Muscle of leg (tissue), 11 donors: ENCODE results near the gene RBM3. TPM values are rescaled to one million over a fixed set of nuclear protein-coding genes. Genes with fewer than 3 reads are reported as not detected.

Source experiments
- DNase-seq: peaks from one replicate; pipeline ENCODE4 v3.0.0; 2013
- H3K27ac ChIP-seq: one replicate; pipeline ENCODE4 v1.5.1; 2013; ENCODE audit warnings: mild to moderate bottlenecking, low read length, control low read depth
- H3K27me3 ChIP-seq: one replicate; pipeline ENCODE4 v1.6.1; 2013; ENCODE audit warnings: low read length; ENCODE audit not compliant: control insufficient read depth, insufficient read depth
- H3K36me3 ChIP-seq: one replicate; pipeline ENCODE4 v1.6.1; 2013; ENCODE audit warnings: low read length; ENCODE audit not compliant: control insufficient read depth, insufficient read depth
- H3K4me1 ChIP-seq: one replicate; pipeline ENCODE4 v1.6.1; 2013; ENCODE audit warnings: low read length; ENCODE audit not compliant: control insufficient read depth, insufficient read depth
- H3K4me3 ChIP-seq: one replicate; pipeline ENCODE4 v1.5.1; 2013; ENCODE audit warnings: low read length, control low read depth
- H3K9me3 ChIP-seq: replicated peaks from 2 replicates; pipeline ENCODE4 v1.6.1; 2013; ENCODE audit warnings: low read depth, low read length; ENCODE audit not compliant: control insufficient read depth
- WGBS: methylation state at CpG from one replicate; pipeline ENCODE4 v1.1.5; 2013; ENCODE audit warnings: missing lambda C conversion rate; ENCODE audit not compliant: insufficient coverage; 5-methylcytosine and 5-hydroxymethylcytosine counted together
- polyA plus RNA-seq, 8 donors: library from polyadenylated mRNA; unstranded; fragments of 120-200 nt; gene quantifications; one replicate each; pipeline versions ENCODE4 v1.2.1 to v1.2.3, GENCODE V29; 2013; ENCODE audit warnings: inconsistent platforms in 1 of 8, low replicate concordance in 1 of 8; ENCODE audit not compliant: insufficient read length in 8 of 8, insufficient read depth in 1 of 8
- total RNA-seq: library from RNA; stranded (reverse); fragments of 120-200 nt; gene quantifications from one replicate; pipeline ENCODE4 v1.2.4, GENCODE V29; 2013

RBM3 gene
- total and polyA plus RNA-seq, 9 donors = 232 to 414 (median 365) TPM

DNA sequence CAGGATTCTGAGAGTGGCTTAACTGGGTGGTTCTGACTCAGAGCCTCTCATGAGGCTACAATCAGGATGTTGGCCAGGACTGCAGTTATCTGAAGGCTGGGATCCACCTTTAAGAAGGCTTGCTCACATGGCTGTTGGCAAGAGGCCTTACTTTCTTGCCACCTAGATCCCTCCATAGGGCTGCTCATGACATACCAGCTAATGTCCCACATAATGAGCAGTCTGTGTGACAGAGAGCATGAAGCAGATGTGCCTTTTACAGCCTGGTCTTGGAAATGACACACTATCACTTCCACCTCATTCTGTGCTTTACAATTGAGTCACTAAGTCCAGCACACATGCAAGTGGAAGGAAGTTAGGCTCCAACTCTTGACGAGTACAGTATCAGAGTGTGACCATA is 4.3 kb upstream of the RBM3 start:
- H3K9me3 ChIP-seq = no peaks in the 10 kb centered on the region
- no peaks in the 10 kb centered on the region for H3K4me1 ChIP-seq
- no peak overlapping the region for H3K27ac ChIP-seq
- WGBS = no CpG with 5 or more reads among the region's 1 CpG
- H3K4me3 ChIP-seq = no peak overlapping the region
- no peaks in the 10 kb centered on the region for H3K27me3 ChIP-seq
- no peak for DNase-seq
- H3K36me3 ChIP-seq = no peaks in the 10 kb centered on the region

DNA sequence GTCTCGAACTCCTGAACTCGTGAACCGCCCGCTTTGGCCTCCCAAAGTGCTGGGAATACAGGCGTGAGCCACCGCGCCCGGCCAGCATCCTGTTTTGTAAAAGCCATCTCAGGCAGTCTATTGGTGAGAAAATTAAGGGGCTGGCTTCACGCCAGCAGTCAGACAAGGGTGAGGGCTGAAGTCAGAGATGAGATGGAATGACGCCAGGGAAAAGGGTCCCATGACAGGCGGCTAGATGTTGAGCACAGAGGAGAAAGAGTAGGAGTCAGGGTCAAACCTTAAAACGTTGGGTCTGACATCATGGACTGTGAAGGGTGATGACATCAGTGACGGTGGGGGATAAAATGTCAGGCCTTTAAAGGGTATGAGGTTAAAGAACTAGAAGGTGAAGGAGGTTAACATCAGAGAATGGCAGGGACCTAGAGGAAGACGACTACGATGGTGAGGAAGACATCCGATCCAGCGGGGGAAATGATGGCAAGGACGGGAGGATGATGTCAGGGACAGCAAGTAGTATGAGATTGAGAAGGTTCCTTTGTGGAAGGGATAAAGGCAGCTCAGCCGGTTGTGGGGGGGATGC is 504 bp upstream of the RBM3 start:
- Histone ChIP-seq H3K27me3 (no peaks in the 10 kb centered on the region), H3K27ac (peak overlapping the region; percentile 97), H3K4me3 (peak overlapping the region; percentile 75), H3K36me3 (peaks cover 22% of the 10 kb centered on the region), H3K9me3 (no peaks in the 10 kb centered on the region), H3K4me1 (peaks cover 12% of the 10 kb centered on the region)
- peak; percentile 68 for DNase-seq
- WGBS = 58% methylated on average over 18 of the region's 19 CpGs

- H3K4me3 ChIP-seq = peak overlapping the region; percentile 75
Measured at GRCh38 chrX:48575642-48576041, 1.4 kb downstream of the RBM3 start.

DNA sequence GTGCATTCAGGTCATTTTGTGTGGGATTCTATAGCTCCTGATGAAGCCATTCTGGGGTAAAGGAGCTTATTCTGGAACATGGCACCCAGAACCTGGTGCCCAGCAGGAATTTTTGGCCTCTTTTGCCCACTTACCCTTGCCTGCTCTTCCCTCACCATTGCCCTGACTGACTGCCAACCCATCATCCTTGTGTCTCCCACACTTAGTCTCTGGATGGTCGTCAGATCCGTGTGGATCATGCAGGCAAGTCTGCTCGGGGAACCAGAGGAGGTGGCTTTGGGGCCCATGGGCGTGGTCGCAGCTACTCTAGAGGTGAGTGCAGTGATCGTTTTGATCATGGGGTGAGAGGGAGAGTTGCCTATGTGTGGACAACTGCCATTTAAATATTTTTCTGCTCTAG is 1.8 kb downstream of the RBM3 start:
- peak overlapping the region; percentile 97 for H3K27ac ChIP-seq

More at GRCh38 chrX:48575642-48576041, 1.4 kb downstream of the RBM3 start:
- Histone ChIP-seq H3K4me1 (peaks cover 12% of the 10 kb centered on the region), H3K27ac (peak overlapping the region; percentile 97), H3K27me3 (no peaks in the 10 kb centered on the region), H3K9me3 (no peaks in the 10 kb centered on the region), H3K36me3 (peaks cover 27% of the 10 kb centered on the region)
- 84% methylated on average over 13 of the region's 13 CpGs for WGBS
- no peak for DNase-seq

GRCh38 chrX:48578661-48579128 is 4.4 kb downstream of the RBM3 start:
- no peaks in the 10 kb centered on the region for H3K9me3 ChIP-seq
- H3K4me3 ChIP-seq = no peak overlapping the region
- no peaks in the 10 kb centered on the region for H3K27me3 ChIP-seq
- no peak overlapping the region for H3K27ac ChIP-seq
- WGBS = 29% methylated on average over 1 of the region's 2 CpGs
- H3K4me1 ChIP-seq = peaks cover 12% of the 10 kb centered on the region
- peaks cover 27% of the 10 kb centered on the region for H3K36me3 ChIP-seq
- no peak for DNase-seq

More for the DNA sequence above, 1.8 kb downstream of the RBM3 start:
- no peaks in the 10 kb centered on the region for H3K27me3 ChIP-seq
- H3K36me3 ChIP-seq = peaks cover 27% of the 10 kb centered on the region
- H3K4me3 ChIP-seq = no peak overlapping the region
- WGBS = 79% methylated on average over 5 of the region's 6 CpGs
- H3K9me3 ChIP-seq = no peaks in the 10 kb centered on the region
- DNase-seq = no peak
- peaks cover 12% of the 10 kb centered on the region for H3K4me1 ChIP-seq

DNA sequence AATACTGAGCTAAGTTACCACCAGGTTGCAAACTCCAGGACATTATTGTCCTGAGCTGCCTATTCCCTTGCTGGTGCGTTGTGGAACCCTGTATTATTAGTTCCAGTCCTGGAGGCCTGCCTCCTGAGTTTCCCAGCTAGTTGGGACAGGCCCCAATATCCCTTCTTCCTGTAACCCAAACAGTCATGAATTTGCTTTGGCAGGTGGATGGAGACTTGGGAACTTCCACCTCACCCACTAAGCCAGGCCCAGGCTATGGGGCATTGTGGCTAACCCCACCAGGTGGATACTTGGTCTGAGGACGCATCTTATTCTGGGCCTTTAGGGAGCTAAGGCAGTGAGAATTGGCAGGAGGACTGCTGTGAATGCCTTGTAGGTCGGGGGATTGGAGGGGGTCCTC is 5.0 kb downstream of the RBM3 start:
- Histone ChIP-seq H3K27me3 (no peaks in the 10 kb centered on the region), H3K36me3 (peaks cover 27% of the 10 kb centered on the region), H3K27ac (no peak overlapping the region), H3K9me3 (no peaks in the 10 kb centered on the region), H3K4me3 (no peak overlapping the region), H3K4me1 (peaks cover 12% of the 10 kb centered on the region)
- no peak for DNase-seq
- WGBS = 50% methylated on average over 1 of the region's 3 CpGs

DNA sequence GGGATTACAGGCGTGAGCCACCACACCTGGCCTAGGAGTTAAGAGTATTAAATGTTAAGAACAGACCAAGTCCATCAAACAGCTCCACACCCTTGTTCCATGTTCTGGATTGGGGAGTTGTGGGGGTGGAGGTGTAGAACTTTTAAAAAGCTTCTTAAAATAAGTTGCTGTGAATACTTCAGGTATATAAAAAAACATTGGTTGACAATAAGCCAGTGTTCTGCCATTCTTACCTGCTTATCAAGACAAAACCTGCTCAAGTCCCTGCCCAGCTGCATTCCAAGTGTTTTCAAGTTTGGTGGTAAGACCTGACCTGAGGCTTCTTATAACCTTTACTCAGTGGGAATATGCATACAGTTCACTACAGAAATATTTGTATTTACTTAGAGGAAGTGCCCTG is 6.4 kb downstream of the RBM3 start:
- Histone ChIP-seq H3K36me3 (peaks cover 22% of the 10 kb centered on the region), H3K27me3 (no peaks in the 10 kb centered on the region), H3K4me3 (no peak overlapping the region), H3K4me1 (peaks cover 7% of the 10 kb centered on the region), H3K27ac (no peak overlapping the region), H3K9me3 (no peaks in the 10 kb centered on the region)
- no peak for DNase-seq
- no CpG with 5 or more reads among the region's 1 CpG for WGBS

DNA sequence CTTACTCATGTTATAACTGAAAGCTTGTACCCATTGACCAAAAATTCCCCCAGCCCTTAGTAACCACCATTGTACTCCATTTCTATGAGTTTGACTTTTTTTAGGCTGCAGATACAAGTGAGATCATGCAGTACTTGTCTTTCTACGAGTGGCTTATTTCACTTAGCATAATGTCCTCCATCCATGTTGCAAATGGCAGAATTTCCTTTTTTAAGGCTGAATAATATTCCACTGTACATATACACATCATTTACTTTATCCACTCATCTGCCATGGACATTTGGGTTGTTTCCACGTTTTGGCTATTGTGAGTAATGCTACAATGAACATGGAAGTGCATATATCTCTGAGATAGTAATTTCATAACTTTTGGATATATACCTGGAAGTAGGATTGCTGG is 10.4 kb downstream of the RBM3 start:
- Histone ChIP-seq H3K27ac (no peak overlapping the region), H3K4me1 (no peaks in the 10 kb centered on the region), H3K36me3 (no peaks in the 10 kb centered on the region), H3K27me3 (peaks cover under 1% of the 10 kb centered on the region), H3K4me3 (no peak overlapping the region), H3K9me3 (no peaks in the 10 kb centered on the region)
- no peak for DNase-seq
- no CpG with 5 or more reads among the region's 2 CpGs for WGBS

- Histone ChIP-seq H3K27ac (no peak overlapping the region), H3K9me3 (no peaks in the 10 kb centered on the region), H3K4me3 (no peak overlapping the region), H3K4me1 (no peaks in the 10 kb centered on the region), H3K36me3 (no peaks in the 10 kb centered on the region), H3K27me3 (peaks cover 3% of the 10 kb centered on the region)
- DNase-seq = no peak
- whole genome bisulfite sequencing = 77% methylated on average over 4 of the region's 13 CpGs
Measured at GRCh38 chrX:48589482-48590162, 15.3 kb downstream of the RBM3 start.

DNA sequence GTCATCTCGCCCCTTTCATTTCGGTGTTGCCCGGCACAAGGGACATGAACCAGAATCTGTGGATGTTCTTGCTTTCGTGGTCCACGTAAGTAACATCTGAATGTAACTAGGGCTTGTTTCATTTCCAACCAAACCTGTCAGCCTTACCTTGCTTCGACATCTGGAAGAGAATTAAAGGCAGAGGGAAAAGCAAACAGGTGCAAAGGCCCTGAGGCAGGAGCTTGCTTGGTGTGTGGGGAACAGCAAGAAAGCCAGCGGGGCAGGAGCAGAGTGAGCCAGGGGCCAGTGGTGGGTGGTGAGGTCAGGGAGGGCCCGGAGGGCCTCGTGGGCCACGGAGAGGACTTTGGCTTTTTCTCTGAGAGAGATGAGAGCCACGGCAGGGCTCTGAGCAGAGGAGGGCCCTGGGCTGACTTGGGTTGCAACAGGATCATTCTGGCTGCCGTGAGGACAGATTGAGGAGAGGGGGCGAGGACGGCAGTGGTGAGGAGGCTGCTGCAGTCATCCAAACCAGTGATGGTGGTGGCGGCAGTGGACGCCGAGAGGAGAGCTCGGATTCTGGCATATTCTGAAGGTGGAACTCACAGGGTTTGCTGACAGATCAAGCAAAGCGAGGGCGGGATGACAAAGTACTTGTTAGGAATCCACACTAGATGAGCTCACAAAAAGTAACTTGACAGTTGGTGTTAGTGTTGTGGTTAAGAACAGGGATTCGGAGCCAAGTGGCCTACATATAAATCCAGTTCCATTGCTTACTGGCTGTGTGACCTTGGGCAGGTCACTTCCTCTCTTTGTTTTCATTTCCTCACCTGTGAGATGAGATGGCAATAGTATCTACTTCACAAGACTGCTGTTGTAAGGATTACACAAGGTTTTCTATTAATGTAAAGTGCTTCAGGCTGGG is 16.2 kb downstream of the RBM3 start:
- H3K4me3 ChIP-seq = no peak overlapping the region
- H3K27ac ChIP-seq = no peak overlapping the region
- no peaks in the 10 kb centered on the region for H3K4me1 ChIP-seq
- H3K9me3 ChIP-seq = no peaks in the 10 kb centered on the region
- H3K36me3 ChIP-seq = no peaks in the 10 kb centered on the region
- H3K27me3 ChIP-seq = peaks cover 3% of the 10 kb centered on the region
- no peak for DNase-seq
- 86% methylated on average over 14 of the region's 21 CpGs for WGBS
